AG04450 (cell line): ENCODE measurements around the gene RNF220. TPM values are rescaled to one million over a fixed set of nuclear protein-coding genes. Genes with fewer than 3 reads are reported as not detected.

Experiments
- CTCF ChIA-PET: fragments of 300-600, 350-600 bp; formaldehyde crosslinking; extraction: SDS; loops from one replicate; lab custom pipeline; 2022; ENCODE audit warnings: antibody characterized with exemption, inconsistent platforms; lab: Charles Lee
- POLR2A ChIA-PET: fragments of 350-600 bp; formaldehyde crosslinking; extraction: SDS; loops from one replicate; lab custom pipeline; 2021; ENCODE audit warnings: antibody characterized with exemption, inconsistent platforms; lab: Yijun Ruan, JAX
- DNase-seq: peaks from one replicate; pipeline ENCODE4 v3.0.0-alpha.2; 2011; ENCODE audit warnings: low read depth, low spot score
- H3K27ac ChIP-seq: one replicate; pipeline ENCODE4 v1.5.1; 2012; ENCODE audit warnings: low read depth, low read length, control low read depth
- H3K27me3 ChIP-seq: one replicate; pipeline ENCODE4 v1.6.0; 2012; ENCODE audit warnings: low read length; ENCODE audit not compliant: control insufficient read depth, insufficient read depth
- H3K4me3 ChIP-seq: 2 replicates; pipeline ENCODE4 v1.5.1; 2011; ENCODE audit warnings: mild to moderate bottlenecking, low read depth, low read length, control low read depth
- H3K9me3 ChIP-seq: 2 replicates; pipeline ENCODE4 v1.5.1; 2012; ENCODE audit warnings: low read length; ENCODE audit not compliant: control insufficient read depth, insufficient read depth
- polyA plus RNA-seq: library from polyadenylated mRNA; depleted of rRNA; stranded (reverse); fragments of >200 nt; gene quantifications from 2 replicates; pipeline ENCODE4 v1.2.3, GENCODE V29; 2011
- TF ChIP-seq, protein P1 (sequence below): IDR thresholded peaks from 2 replicates; pipeline ENCODE4 v1.5.1; 2011; ENCODE audit warnings: low read depth, low read length, control low read depth, inconsistent platforms

The RNF220 gene
- polyA plus RNA-seq, 1 experiment, result 46.4 TPM

DNA sequence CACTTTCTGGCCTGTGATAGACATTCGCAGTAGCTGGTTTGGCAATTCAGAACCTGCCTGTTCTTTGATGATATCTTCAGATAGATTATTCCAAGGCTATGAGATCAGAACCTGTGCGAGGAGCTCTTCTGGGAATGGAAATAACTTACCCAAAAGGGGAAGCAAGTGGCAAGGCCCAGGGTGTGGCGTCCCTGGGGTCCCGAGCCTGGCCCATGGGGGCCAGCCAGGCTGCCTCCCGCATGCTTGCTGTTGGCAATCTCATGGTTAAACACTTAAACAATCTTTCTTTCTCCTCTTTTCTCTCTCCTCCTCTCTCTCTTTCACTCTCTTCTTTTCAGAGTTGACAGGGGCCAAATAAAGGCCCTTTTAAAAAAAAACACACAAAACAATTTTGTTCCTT lies 108.1 kb downstream of the RNF220 start:
- Histone ChIP-seq H3K9me3 (no peaks in the 10 kb centered on the region), H3K27me3 (peaks cover 52% of the 10 kb centered on the region), H3K4me3 (no peak overlapping the region), H3K27ac (no peak overlapping the region)
- no peak for DNase-seq
- TF ChIP-seq, protein P1, sequence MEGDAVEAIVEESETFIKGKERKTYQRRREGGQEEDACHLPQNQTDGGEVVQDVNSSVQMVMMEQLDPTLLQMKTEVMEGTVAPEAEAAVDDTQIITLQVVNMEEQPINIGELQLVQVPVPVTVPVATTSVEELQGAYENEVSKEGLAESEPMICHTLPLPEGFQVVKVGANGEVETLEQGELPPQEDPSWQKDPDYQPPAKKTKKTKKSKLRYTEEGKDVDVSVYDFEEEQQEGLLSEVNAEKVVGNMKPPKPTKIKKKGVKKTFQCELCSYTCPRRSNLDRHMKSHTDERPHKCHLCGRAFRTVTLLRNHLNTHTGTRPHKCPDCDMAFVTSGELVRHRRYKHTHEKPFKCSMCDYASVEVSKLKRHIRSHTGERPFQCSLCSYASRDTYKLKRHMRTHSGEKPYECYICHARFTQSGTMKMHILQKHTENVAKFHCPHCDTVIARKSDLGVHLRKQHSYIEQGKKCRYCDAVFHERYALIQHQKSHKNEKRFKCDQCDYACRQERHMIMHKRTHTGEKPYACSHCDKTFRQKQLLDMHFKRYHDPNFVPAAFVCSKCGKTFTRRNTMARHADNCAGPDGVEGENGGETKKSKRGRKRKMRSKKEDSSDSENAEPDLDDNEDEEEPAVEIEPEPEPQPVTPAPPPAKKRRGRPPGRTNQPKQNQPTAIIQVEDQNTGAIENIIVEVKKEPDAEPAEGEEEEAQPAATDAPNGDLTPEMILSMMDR, result no peak
- ChIA-PET CTCF (no interaction called here), POLR2A (no interaction called here)

DNA sequence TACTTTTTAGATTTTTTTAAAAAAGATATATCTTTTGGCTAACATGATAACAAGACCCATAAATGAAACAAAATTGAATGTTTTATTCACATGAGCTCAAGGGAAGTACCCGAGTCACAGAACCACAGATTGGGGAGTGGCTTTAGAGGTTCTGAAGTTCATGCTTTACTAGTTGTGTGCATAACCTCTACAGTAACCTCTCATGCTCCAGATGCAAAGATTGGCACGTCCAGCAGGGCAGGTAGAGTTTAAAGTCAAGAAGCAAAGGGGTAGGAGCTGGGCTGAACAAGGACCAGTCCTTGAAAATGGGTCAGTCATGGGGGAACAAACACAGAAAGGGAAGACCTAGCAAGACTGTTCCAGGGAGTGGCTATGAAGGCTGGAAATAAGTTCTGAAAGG lies 109.6 kb downstream of the RNF220 start:
- Histone ChIP-seq H3K27ac (no peak overlapping the region), H3K9me3 (no peaks in the 10 kb centered on the region), H3K27me3 (peaks cover 47% of the 10 kb centered on the region), H3K4me3 (no peak overlapping the region)
- ChIA-PET POLR2A (no interaction called here), CTCF (no interaction called here)
- no peak for DNase-seq
- TF ChIP-seq, protein P1, result no peak

DNA sequence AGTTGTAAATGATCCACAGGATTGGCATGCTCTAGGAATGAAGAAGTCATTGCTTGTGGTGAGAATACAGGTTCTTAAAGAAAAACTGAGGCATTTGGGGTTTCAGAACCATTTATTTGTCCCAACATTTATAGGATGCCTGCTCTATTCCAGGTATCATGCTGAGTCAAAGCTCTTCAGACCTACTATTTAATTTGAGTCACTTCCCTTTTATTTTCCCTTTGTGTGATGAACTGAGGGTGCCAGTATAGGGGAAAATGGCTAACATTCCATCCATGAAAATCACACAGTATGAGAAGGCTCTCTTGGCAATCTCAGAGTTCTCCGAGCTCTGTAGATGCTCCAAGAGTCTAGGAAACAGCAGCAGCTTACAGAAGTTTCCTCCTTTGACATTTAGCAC lies 110.4 kb downstream of the RNF220 start:
- Histone ChIP-seq H3K9me3 (no peaks in the 10 kb centered on the region), H3K27ac (no peak overlapping the region), H3K27me3 (peaks cover 45% of the 10 kb centered on the region), H3K4me3 (no peak overlapping the region)
- POLR2A ChIA-PET, result no interaction called here
- DNase-seq, result no peak
- TF ChIP-seq, protein P1, result no peak
- CTCF ChIA-PET, result interaction anchor here (0.6 kb wide), 1 partner anchor 1751 kb away, joined by 5 read pairs; no protein-coding TSS in a partner anchor

- no peak for DNase-seq
- H3K27me3 ChIP-seq, result peaks cover 36% of the 10 kb centered on the region
- ChIA-PET POLR2A (no interaction called here), CTCF (no interaction called here)
- no peaks in the 10 kb centered on the region for H3K9me3 ChIP-seq
- no peak overlapping the region for H3K4me3 ChIP-seq
- TF ChIP-seq, protein P1, result no peak
- no peak overlapping the region for H3K27ac ChIP-seq
Observed at GRCh38 chr1:44519035-44519676, 114.1 kb downstream of the RNF220 start.

GRCh38 chr1:44521378-44522080 lies 116.5 kb downstream of the RNF220 start:
- POLR2A ChIA-PET, result no interaction called here
- CTCF ChIA-PET, result no interaction called here
- TF ChIP-seq, protein P1, result no peak
- DNase-seq, result no peak
- Histone ChIP-seq H3K9me3 (no peaks in the 10 kb centered on the region), H3K27me3 (peaks cover 44% of the 10 kb centered on the region), H3K27ac (no peak overlapping the region), H3K4me3 (no peak overlapping the region)
